NAMALWA (cell line): Measurements from ENCODE around the gene LY86.

ENCODE experiments used
- DNase-seq: peaks from one replicate; pipeline ENCODE4 v3.0.0-alpha.2; 2015; ENCODE audit warnings: low spot score

LY86 gene

GRCh38 chr6:6570929-6571671 is 17.4 kb upstream of the LY86 start:
- no peak for DNase-seq

- no peak for DNase-seq
Observed at GRCh38 chr6:6575143-6575542, 13.4 kb upstream of the LY86 start.

GRCh38 chr6:6577735-6578134 is 10.8 kb upstream of the LY86 start:
- DNase-seq = peak; percentile 19

GRCh38 chr6:6579281-6579680 is 9.2 kb upstream of the LY86 start:
- DNase-seq = no peak

GRCh38 chr6:6580225-6580856 is 8.2 kb upstream of the LY86 start:
- no peak for DNase-seq

- DNase-seq = no peak
Observed at GRCh38 chr6:6581054-6581453, 7.5 kb upstream of the LY86 start.

- no peak for DNase-seq
Observed at GRCh38 chr6:6582131-6582530, 6.4 kb upstream of the LY86 start.

GRCh38 chr6:6583836-6584235 is 4.7 kb upstream of the LY86 start:
- DNase-seq = peak; percentile 77

- peak; percentile 90 for DNase-seq
Observed at GRCh38 chr6:6584310-6585002, 4.1 kb upstream of the LY86 start.

- DNase-seq = no peak
Observed at GRCh38 chr6:6585003-6585311, 3.6 kb upstream of the LY86 start.

GRCh38 chr6:6586167-6586566 is 2.4 kb upstream of the LY86 start:
- peak; percentile 28 for DNase-seq

GRCh38 chr6:6586671-6587526 is 1.6 kb upstream of the LY86 start:
- peak; percentile 99 for DNase-seq

- peak; percentile 61 for DNase-seq
Observed at GRCh38 chr6:6587696-6588063, 840 bp upstream of the LY86 start.

GRCh38 chr6:6588924-6589709 is 597 bp downstream of the LY86 start:
- DNase-seq = peak; percentile 87

- DNase-seq = peak; percentile 13
Observed at GRCh38 chr6:6590530-6590929, 2.0 kb downstream of the LY86 start.

- DNase-seq = peak; percentile 84
Observed at GRCh38 chr6:6591778-6592465, 3.4 kb downstream of the LY86 start.

- DNase-seq = peak; percentile 8
Observed at GRCh38 chr6:6592826-6593475, 4.4 kb downstream of the LY86 start.

GRCh38 chr6:6593867-6594468 is 5.4 kb downstream of the LY86 start:
- no peak for DNase-seq

- DNase-seq = no peak
Observed at GRCh38 chr6:6595025-6595424, 6.5 kb downstream of the LY86 start.

- no peak for DNase-seq
Observed at GRCh38 chr6:6595952-6596351, 7.4 kb downstream of the LY86 start.
